ENCODE data around the gene DHRS3. TPM values are rescaled to one million over a fixed set of nuclear protein-coding genes. Genes with fewer than 3 reads are reported as not detected.
A peak's percentile ranks its signal among the peaks of the same experiment; 100 is the strongest.

The DHRS3 gene
- total and polyA plus RNA-seq, 2 of the 13 experiments (the other 11 are each of a cell fraction or from before 2014, with no cell fraction given), result 48.5 to 90.5 TPM

DNA sequence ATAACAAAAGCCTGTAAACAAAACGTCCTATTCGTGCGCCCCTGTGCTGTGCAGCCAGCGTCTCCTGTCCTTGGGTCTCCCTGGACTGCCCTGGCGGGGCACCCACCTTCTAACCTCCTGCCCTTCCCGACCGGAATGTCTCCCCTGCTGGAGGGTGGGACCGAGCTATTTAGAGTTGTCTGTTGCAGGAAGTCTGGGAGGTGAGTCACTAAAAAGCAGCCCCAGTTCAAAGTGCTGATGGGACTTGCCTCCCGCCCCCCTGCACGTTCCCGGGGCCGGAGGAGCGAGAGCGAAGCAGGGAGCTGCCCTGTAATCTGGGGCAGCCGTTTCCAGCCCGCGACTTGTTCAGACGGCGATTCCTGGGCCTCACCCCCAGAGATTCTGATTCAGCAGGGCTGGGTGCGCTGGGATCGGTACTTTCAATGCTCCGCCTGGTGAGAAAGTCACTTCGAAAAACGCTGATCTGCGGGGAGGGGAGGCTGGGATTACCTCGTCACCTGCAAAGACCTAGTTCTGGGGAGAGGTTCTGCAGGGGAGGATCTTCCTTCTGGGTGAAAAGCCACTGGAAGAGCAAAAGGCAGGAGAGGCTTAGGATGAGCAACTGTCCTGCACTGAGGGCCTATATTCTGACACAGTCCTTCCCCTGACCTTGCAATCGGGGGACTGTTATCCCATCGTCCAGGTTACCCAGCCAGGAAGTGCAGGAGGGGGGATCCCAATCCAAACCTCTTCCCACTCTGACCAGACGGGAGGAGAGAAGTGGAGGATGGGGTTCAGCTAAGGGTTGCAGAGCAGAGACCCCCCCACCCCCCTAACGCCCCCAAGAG is 1.2 kb upstream of the DHRS3 start (continued):
- TF ChIP-seq HOXA3 (CRISPR knock-in tag; IDR thresholded peaks at IDR 0.05) (peak; percentile 62), TARDBP (CRISPR knock-in tag; IDR thresholded peaks at IDR 0.05) (peak; percentile 80; the same call in 1 of the 2 replicates), KDM6A (CRISPR knock-in tag; IDR thresholded peaks at IDR 0.05; ENCODE audit: low read depth) (peak; percentile 55; the same call in 1 of the 2 replicates), ZNF737 (CRISPR knock-in tag; IDR thresholded peaks at IDR 0.05; ENCODE audit: borderline replicate concordance) (no peak), ATF7 (IDR thresholded peaks at IDR 0.05) (no peak), ATF7 (CRISPR knock-in tag; IDR thresholded peaks at IDR 0.05) (no peak), SOX13 (IDR thresholded peaks at IDR 0.05) (peak; percentile 68; the same call in 1 of the 2 replicates), SOX13 (CRISPR knock-in tag; conservative IDR thresholded peaks at IDR 0.05 in 1 of 2, IDR thresholded peaks at IDR 0.05 in 1 of 2) (peak in 1 of 2 experiments; percentile 86; a peak in 2 of 4 replicates), POGZ (CRISPR knock-in tag; IDR thresholded peaks at IDR 0.05) (peak; percentile 11), ZNF713 (CRISPR knock-in tag; IDR thresholded peaks at IDR 0.05) (0 out of 2 replicates have a peak, but pooled peaks have one; percentile 14), ZNF446 (CRISPR knock-in tag; IDR thresholded peaks at IDR 0.05) (no peak), REST (IDR thresholded peaks at IDR 0.05; ENCODE audit: borderline replicate concordance in 1 of 2, low read depth in 1 of 2, low read length in 2 of 2) (peak in 1 of 2 experiments; percentile 76; a peak in 1 of 4 replicates), ZNF687 (CRISPR knock-in tag; IDR thresholded peaks at IDR 0.05) (peak; percentile 88), TEAD2 (CRISPR knock-in tag; IDR thresholded peaks at IDR 0.05) (0 out of 2 replicates have a peak, but pooled peaks have one; percentile 15)
- TF ChIP-seq, protein P1, sequence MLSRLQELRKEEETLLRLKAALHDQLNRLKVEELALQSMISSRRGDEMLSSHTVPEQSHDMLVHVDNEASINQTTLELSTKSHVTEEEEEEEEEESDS (CRISPR knock-in tag; IDR thresholded peaks at IDR 0.05; ENCODE audit: borderline replicate concordance), result no peak
- TF ChIP-seq, protein P2, sequence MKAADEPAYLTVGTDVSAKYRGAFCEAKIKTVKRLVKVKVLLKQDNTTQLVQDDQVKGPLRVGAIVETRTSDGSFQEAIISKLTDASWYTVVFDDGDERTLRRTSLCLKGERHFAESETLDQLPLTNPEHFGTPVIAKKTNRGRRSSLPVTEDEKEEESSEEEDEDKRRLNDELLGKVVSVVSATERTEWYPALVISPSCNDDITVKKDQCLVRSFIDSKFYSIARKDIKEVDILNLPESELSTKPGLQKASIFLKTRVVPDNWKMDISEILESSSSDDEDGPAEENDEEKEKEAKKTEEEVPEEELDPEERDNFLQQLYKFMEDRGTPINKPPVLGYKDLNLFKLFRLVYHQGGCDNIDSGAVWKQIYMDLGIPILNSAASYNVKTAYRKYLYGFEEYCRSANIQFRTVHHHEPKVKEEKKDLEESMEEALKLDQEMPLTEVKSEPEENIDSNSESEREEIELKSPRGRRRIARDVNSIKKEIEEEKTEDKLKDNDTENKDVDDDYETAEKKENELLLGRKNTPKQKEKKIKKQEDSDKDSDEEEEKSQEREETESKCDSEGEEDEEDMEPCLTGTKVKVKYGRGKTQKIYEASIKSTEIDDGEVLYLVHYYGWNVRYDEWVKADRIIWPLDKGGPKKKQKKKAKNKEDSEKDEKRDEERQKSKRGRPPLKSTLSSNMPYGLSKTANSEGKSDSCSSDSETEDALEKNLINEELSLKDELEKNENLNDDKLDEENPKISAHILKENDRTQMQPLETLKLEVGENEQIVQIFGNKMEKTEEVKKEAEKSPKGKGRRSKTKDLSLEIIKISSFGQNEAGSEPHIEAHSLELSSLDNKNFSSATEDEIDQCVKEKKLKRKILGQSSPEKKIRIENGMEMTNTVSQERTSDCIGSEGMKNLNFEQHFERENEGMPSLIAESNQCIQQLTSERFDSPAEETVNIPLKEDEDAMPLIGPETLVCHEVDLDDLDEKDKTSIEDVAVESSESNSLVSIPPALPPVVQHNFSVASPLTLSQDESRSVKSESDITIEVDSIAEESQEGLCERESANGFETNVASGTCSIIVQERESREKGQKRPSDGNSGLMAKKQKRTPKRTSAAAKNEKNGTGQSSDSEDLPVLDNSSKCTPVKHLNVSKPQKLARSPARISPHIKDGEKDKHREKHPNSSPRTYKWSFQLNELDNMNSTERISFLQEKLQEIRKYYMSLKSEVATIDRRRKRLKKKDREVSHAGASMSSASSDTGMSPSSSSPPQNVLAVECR (CRISPR knock-in tag; IDR thresholded peaks at IDR 0.05; ENCODE audit: borderline replicate concordance), result peak; percentile 73; the same call in 1 of the 2 replicates
